Tibial nerve (tissue), 4 donors: Measurements from ENCODE around the gene CNIH3. TPM values are rescaled to one million over a fixed set of nuclear protein-coding genes. Genes with fewer than 3 reads are reported as not detected.

Experiments used
- DNase-seq, 2 donors: peaks; one replicate each; pipeline ENCODE4 v3.0.0-alpha.2; 2019; ENCODE audit warnings: low spot score in 2 of 2
- H3K27ac ChIP-seq, 4 donors: fragments of 200-600 bp; sonication (generic) in 3 of 4; one replicate each; pipeline ENCODE4 v1.5.1; 2017 to 2019; ENCODE audit warnings: mild to moderate bottlenecking in 1 of 4
- H3K27me3 ChIP-seq, 2 donors: fragments of 200-600 bp; sonication (generic) in 1 of 2; one replicate each; pipeline versions ENCODE4 v1.5.1 to v1.6.0; 2017 to 2019
- H3K36me3 ChIP-seq, 3 donors: fragments of 200-600 bp; sonication (generic); one replicate each; pipeline ENCODE4 v1.5.1; 2018 to 2019
- H3K4me1 ChIP-seq, 4 donors: fragments of 200-600 bp; sonication (generic) in 3 of 4; one replicate each; pipeline ENCODE4 v1.5.1; 2017 to 2019
- H3K4me3 ChIP-seq, 4 donors: fragments of 200-600 bp; sonication (generic) in 3 of 4; one replicate each; pipeline ENCODE4 v1.5.1; 2017 to 2019; ENCODE audit warnings: mild to moderate bottlenecking in 1 of 4, moderate library complexity in 1 of 4
- H3K9me3 ChIP-seq, 4 donors: fragments of 200-600 bp; sonication (generic) in 3 of 4; one replicate each; pipeline ENCODE4 v1.5.1; 2017 to 2019
- EP300 ChIP-seq, 2 donors: sonication (generic); formaldehyde crosslinking; IDR thresholded peaks; one replicate each; pipeline ENCODE4 v1.6.1; 2017; ENCODE audit warnings: antibody characterized with exemption in 2 of 2, mild to moderate bottlenecking in 1 of 2
- POLR2A ChIP-seq, 2 donors: fragments of 450-650 bp; IDR thresholded peaks; one replicate each; pipeline ENCODE4 v1.6.1; 2017; ENCODE audit warnings: antibody characterized with exemption in 2 of 2, mild to moderate bottlenecking in 2 of 2, moderate library complexity in 2 of 2
- WGBS, 2 donors: methylation state at CpG; one replicate each; pipeline ENCODE4 v1.1.5; 2018; 5-methylcytosine and 5-hydroxymethylcytosine counted together
- total RNA-seq, 4 donors: library from RNA; depleted of rRNA; stranded (reverse); fragments of >200 nt; gene quantifications; one replicate each; pipeline ENCODE4 v1.1.0, GENCODE V29; 2016
- TF ChIP-seq, protein P1 (sequence below), 5 experiments: fragments of 200-600 bp in 3 of 5; fragments of 450-650 bp in 2 of 5; sonication (generic) in 3 of 5; IDR thresholded peaks; one replicate each; pipeline ENCODE4 v1.5.1; 2016 to 2019; ENCODE audit warnings: antibody characterized with exemption in 5 of 5, mild to moderate bottlenecking in 3 of 5, moderate library complexity in 2 of 5

CNIH3 gene
- total RNA-seq, 4 donors from 2014 or later: 1.8 to 7.6 (median 4.7) TPM

DNA sequence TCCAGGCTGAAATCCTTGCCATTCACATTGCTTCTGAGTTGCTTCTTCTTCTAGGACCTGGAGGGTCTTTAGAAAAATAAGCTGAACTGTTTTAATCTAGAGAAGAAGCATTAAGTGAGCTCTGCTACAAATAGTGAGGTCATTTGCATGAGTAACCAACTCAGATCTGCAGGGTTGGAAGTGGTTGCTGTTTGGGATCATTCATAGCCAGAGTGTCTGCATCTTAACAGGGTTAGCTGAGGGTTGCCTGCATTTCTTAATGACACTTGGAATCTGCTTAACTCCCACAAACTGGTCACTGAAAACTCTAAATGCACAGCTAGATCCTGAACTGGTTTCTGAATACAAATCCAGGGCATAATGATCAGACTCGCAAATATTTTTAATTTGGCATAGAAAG lies 9.9 kb downstream of the CNIH3 start:
- no peaks in the 10 kb centered on the region for H3K4me1 ChIP-seq
- DNase-seq: no peak
- no peak overlapping the region for H3K27ac ChIP-seq
- H3K36me3 ChIP-seq: no peaks in the 10 kb centered on the region
- TF ChIP-seq POLR2A (IDR thresholded peaks at IDR 0.05) (no peak), EP300 (IDR thresholded peaks at IDR 0.05) (no peak)
- TF ChIP-seq, protein P1, sequence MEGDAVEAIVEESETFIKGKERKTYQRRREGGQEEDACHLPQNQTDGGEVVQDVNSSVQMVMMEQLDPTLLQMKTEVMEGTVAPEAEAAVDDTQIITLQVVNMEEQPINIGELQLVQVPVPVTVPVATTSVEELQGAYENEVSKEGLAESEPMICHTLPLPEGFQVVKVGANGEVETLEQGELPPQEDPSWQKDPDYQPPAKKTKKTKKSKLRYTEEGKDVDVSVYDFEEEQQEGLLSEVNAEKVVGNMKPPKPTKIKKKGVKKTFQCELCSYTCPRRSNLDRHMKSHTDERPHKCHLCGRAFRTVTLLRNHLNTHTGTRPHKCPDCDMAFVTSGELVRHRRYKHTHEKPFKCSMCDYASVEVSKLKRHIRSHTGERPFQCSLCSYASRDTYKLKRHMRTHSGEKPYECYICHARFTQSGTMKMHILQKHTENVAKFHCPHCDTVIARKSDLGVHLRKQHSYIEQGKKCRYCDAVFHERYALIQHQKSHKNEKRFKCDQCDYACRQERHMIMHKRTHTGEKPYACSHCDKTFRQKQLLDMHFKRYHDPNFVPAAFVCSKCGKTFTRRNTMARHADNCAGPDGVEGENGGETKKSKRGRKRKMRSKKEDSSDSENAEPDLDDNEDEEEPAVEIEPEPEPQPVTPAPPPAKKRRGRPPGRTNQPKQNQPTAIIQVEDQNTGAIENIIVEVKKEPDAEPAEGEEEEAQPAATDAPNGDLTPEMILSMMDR (IDR thresholded peaks at IDR 0.05): no peak
- 85 to 91% methylated on average over 1 of the region's 1 CpG for WGBS, 2 donors
- H3K27me3 ChIP-seq: no peaks in the 10 kb centered on the region
- H3K4me3 ChIP-seq: no peak overlapping the region
- H3K9me3 ChIP-seq: no peaks in the 10 kb centered on the region

DNA sequence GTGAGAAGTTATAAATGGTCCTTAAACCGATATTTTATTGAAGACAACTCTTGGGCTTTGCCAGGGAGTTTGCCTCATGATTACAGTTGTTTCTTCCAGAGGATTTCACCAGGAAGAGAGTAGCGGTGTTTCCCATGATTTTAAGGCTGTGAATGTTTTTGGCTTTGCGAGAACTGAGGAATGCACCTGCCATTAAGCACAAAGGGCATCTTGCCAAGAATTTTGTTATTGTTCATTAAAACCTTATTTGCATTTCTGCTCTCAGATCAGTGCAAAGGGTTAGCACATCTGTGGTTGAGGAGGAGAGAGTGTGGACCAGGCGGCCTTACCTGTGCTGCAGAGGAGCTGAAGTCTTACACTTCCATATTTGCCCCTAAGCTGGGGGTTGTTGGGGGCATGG lies 13.8 kb downstream of the CNIH3 start:
- no peak overlapping the region for H3K4me3 ChIP-seq
- no peak overlapping the region for H3K27ac ChIP-seq
- DNase-seq: no peak
- H3K36me3 ChIP-seq: no peaks in the 10 kb centered on the region
- 71 to 78% methylated on average over 4 of the region's 4 CpGs for WGBS, 2 donors
- no peaks in the 10 kb centered on the region for H3K4me1 ChIP-seq
- TF ChIP-seq, protein P1 (IDR thresholded peaks at IDR 0.05): no peak
- no peak for TF ChIP-seq EP300 (IDR thresholded peaks at IDR 0.05)
- TF ChIP-seq POLR2A (IDR thresholded peaks at IDR 0.05): no peak
- H3K9me3 ChIP-seq: no peaks in the 10 kb centered on the region
- H3K27me3 ChIP-seq: no peaks in the 10 kb centered on the region

DNA sequence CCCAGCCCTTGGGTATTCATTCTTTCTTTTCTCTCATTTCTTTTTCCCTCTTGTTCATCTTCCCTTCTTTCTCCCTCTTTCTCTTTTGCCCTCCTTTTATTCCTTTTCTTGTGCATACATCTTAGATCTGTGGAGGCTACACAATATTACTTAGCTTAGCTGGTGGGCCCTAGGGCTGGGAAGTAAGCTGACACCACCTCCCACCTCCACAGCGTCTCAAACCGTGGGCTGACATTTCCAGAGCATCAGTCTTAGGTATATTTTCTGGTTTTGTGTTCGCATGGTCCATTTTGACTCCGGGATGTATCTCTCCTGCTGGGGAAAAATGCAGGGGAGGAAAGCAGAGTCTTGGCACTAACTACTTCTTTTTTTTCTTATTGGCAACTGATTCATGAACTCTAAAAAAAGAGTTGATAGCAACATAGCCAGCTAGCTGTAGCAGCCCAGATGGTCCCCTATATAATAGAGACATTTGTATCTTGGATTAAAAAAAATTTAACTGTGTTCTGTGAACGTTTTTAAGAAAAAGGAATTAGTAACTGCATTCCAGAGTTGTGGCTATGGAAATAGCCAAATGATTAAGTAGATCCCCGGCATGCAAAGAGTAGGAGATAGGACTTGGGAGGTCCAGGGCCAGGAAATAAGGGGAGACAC lies 15.5 kb downstream of the CNIH3 start:
- no peaks in the 10 kb centered on the region for H3K36me3 ChIP-seq
- H3K4me1 ChIP-seq: no peaks in the 10 kb centered on the region
- TF ChIP-seq POLR2A (IDR thresholded peaks at IDR 0.05) (no peak), EP300 (IDR thresholded peaks at IDR 0.05) (no peak)
- TF ChIP-seq, protein P1 (IDR thresholded peaks at IDR 0.05): no peak
- no peaks in the 10 kb centered on the region for H3K9me3 ChIP-seq
- H3K27ac ChIP-seq: no peak overlapping the region
- WGBS, 2 donors: 43 to 46% methylated on average over 6 of the region's 6 CpGs
- H3K27me3 ChIP-seq: no peaks in the 10 kb centered on the region
- DNase-seq: no peak
- H3K4me3 ChIP-seq: no peak overlapping the region

DNA sequence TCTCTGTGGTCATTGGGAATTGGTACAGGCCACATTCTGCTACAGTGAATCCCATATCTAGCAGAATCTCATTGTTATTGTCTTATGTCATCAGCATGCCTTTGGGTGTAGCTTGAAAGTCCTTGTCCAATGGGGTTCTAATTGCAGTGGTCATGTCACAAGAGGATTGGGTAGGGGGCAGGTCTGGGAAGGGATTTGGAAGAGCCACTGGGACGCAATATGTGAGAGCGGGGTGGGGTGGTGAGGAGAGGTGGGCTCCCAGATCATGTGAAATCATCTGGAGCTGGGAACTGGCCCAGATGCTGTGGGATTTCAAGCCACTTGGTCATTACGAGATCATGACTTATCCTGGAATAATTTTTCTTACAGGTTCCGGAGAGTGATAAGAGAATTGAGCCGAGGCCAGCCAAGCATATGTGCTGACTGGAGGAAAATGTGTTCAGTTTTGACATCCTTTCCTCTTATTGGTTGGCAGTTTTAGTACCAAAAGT lies 16.3 kb downstream of the CNIH3 start:
- H3K4me3 ChIP-seq: no peak overlapping the region
- WGBS, 2 donors: 91 to 92% methylated on average over 5 of the region's 5 CpGs
- no peaks in the 10 kb centered on the region for H3K27me3 ChIP-seq
- no peaks in the 10 kb centered on the region for H3K36me3 ChIP-seq
- TF ChIP-seq, protein P1 (IDR thresholded peaks at IDR 0.05): no peak
- no peak for TF ChIP-seq EP300 (IDR thresholded peaks at IDR 0.05)
- no peak for TF ChIP-seq POLR2A (IDR thresholded peaks at IDR 0.05)
- H3K9me3 ChIP-seq: no peaks in the 10 kb centered on the region
- H3K4me1 ChIP-seq: no peaks in the 10 kb centered on the region
- no peak overlapping the region for H3K27ac ChIP-seq
- no peak for DNase-seq

DNA sequence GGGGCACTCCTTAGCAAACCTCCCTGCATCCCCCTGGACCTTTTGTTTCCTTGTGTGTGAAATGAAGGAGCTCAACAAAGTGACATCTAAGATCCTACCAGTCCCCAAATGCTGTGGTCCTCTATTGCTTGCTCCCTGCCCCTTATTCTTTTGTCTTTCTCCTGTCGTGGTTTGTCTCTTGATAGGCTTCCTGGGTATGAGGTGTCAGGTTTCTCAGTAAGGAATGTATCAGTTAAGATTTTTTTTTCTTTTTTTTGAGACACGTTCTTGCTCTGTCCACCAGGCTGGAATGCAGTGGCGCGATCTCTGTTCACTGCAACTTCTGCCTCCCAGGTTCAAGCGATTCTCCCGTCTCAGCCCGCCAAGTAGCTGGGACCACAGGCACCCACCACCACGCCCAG lies 16.8 kb downstream of the CNIH3 start:
- no peak for DNase-seq
- Histone ChIP-seq H3K4me3 (no peak overlapping the region), H3K27ac (no peak overlapping the region), H3K36me3 (no peaks in the 10 kb centered on the region), H3K27me3 (no peaks in the 10 kb centered on the region), H3K9me3 (no peaks in the 10 kb centered on the region), H3K4me1 (no peaks in the 10 kb centered on the region)
- 84 to 86% methylated on average over 8 of the region's 8 CpGs for WGBS, 2 donors
- TF ChIP-seq, protein P1 (IDR thresholded peaks at IDR 0.05): no peak
- TF ChIP-seq POLR2A (IDR thresholded peaks at IDR 0.05): no peak
- TF ChIP-seq EP300 (IDR thresholded peaks at IDR 0.05): no peak
